ENCODE results near the gene GBX1.

GBX1 gene

DNA sequence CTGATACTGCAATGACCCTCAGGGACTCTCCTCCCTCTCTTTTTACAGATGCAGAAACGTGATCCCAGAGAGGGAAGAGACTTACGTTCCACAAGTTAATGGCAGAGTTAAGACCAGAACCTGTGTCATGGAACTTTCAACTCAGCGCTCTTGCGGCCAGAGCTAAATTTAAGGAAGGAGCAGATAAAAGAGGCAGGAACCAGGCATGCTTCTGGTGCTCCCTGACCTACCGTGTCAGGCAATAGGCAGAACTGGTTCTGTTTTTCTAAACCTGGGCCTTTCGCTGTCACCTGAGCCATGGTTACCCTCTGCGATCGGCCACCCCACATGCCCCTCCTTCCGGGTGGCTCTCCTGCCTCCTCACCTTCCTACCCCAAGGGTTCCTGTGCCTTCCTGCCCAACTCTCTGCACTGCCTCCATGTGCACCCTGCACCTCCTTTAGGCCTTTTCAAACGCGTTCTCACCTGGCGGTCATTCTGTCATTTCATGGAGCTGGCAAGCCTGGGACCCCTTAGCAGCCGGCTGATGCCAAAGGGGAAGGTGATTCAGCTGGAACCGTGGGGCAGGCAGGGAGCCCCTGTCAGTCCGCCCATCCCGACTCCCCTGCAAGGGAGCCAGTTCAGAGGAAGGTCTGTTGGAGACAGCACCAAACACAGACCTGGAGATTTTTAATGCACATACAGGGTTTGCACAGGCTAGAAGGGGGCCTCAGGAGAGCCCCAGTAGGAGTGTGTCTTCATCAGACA, 7.7 kb upstream of the GBX1 start:
- no peaks in the 10 kb centered on the region for H3K4me1 ChIP-seq (ENCODE audit: control insufficient read depth, low read length)
- no peak overlapping the region for H3K4me2 ChIP-seq (ENCODE audit: low read length)
- no peaks in the 10 kb centered on the region for H3K9me3 ChIP-seq (ENCODE audit: control insufficient read depth, insufficient read depth, low read length)
- TF ChIP-seq EZH2phosphoT487 (IDR thresholded peaks at IDR 0.05; ENCODE audit: borderline replicate concordance, low read length): no peak
- TF ChIP-seq, protein P1, sequence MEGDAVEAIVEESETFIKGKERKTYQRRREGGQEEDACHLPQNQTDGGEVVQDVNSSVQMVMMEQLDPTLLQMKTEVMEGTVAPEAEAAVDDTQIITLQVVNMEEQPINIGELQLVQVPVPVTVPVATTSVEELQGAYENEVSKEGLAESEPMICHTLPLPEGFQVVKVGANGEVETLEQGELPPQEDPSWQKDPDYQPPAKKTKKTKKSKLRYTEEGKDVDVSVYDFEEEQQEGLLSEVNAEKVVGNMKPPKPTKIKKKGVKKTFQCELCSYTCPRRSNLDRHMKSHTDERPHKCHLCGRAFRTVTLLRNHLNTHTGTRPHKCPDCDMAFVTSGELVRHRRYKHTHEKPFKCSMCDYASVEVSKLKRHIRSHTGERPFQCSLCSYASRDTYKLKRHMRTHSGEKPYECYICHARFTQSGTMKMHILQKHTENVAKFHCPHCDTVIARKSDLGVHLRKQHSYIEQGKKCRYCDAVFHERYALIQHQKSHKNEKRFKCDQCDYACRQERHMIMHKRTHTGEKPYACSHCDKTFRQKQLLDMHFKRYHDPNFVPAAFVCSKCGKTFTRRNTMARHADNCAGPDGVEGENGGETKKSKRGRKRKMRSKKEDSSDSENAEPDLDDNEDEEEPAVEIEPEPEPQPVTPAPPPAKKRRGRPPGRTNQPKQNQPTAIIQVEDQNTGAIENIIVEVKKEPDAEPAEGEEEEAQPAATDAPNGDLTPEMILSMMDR (IDR thresholded peaks at IDR 0.05; ENCODE audit: low read depth, low read length, poor library complexity, severe bottlenecking): no peak
- no peaks in the 10 kb centered on the region for H3K9me2 ChIP-seq (replicated peaks; ENCODE audit: control insufficient read depth, low read length)
- no peak overlapping the region for H3K27ac ChIP-seq (ENCODE audit: low read depth, low read length)
- peaks cover 5% of the 10 kb centered on the region for H3K27me3 ChIP-seq (ENCODE audit: control insufficient read depth, low read length)
- no peaks in the 10 kb centered on the region for H3K36me3 ChIP-seq (ENCODE audit: control insufficient read depth, low read length)
- no peaks in the 10 kb centered on the region for H3K79me2 ChIP-seq (ENCODE audit: control insufficient read depth, low read length)
- H4K20me1 ChIP-seq (ENCODE audit: control insufficient read depth, insufficient read depth, low read depth, low read length): no peaks in the 10 kb centered on the region
- H3F3A ChIP-seq (ENCODE audit: control insufficient read depth, insufficient read depth): no peaks in the 10 kb centered on the region
- H3K4me3 ChIP-seq (ENCODE audit: low read length): no peak overlapping the region

DNA sequence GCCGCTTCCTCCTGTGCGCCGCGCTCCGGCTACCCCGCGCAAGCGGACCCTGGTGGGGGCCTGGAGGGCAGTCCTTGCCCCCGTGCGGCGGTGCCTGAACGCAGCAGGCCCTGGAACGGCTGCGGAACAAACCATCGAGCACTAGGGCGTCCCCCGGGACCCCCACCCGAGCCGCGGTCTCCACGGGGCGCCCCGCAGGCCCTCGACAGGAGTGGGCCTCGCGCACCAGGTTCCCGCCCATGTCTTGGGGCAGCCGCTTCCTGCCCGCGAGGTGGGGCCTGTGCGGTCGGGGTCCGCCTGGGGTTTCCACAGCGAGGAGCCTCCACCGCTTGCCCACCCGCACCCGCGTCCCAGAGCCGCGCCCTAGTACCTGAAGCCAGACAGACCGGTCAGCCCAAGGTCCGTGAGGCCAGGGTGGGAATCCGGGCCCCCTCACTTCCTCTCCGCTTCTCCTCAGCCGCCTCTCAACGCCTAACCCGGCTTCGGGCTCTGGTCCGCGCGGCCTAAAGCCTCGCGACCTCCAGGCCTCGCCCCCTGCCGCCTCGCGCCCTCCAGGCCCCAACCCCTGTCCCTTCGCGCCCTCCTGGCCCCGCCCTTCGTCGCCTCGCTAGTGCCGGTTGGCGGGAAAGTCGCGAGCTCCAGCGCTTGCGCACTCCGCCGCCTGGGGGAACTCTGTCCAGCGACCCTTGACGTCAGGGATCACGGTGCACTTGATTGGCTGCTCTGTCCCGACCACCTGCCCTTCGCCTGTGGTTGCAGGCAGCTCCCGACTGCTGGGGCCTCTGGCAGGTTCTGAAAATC, 7.0 kb upstream of the GBX1 start:
- Histone ChIP-seq H3K9me2 (replicated peaks; ENCODE audit: control insufficient read depth, low read length) (no peaks in the 10 kb centered on the region), H3K27me3 (ENCODE audit: control insufficient read depth, low read length) (peaks cover 11% of the 10 kb centered on the region), H3F3A (ENCODE audit: control insufficient read depth, insufficient read depth) (no peaks in the 10 kb centered on the region), H3K4me2 (ENCODE audit: low read length) (no peak overlapping the region), H3K27ac (ENCODE audit: low read depth, low read length) (no peak overlapping the region), H3K4me3 (ENCODE audit: low read length) (no peak overlapping the region), H3K9me3 (ENCODE audit: control insufficient read depth, insufficient read depth, low read length) (no peaks in the 10 kb centered on the region), H3K4me1 (ENCODE audit: control insufficient read depth, low read length) (no peaks in the 10 kb centered on the region), H3K79me2 (ENCODE audit: control insufficient read depth, low read length) (no peaks in the 10 kb centered on the region), H3K36me3 (ENCODE audit: control insufficient read depth, low read length) (no peaks in the 10 kb centered on the region), H4K20me1 (ENCODE audit: control insufficient read depth, insufficient read depth, low read depth, low read length) (no peaks in the 10 kb centered on the region)
- no peak for TF ChIP-seq EZH2phosphoT487 (IDR thresholded peaks at IDR 0.05; ENCODE audit: borderline replicate concordance, low read length)
- TF ChIP-seq, protein P1 (IDR thresholded peaks at IDR 0.05; ENCODE audit: low read depth, low read length, poor library complexity, severe bottlenecking): no peak

DNA sequence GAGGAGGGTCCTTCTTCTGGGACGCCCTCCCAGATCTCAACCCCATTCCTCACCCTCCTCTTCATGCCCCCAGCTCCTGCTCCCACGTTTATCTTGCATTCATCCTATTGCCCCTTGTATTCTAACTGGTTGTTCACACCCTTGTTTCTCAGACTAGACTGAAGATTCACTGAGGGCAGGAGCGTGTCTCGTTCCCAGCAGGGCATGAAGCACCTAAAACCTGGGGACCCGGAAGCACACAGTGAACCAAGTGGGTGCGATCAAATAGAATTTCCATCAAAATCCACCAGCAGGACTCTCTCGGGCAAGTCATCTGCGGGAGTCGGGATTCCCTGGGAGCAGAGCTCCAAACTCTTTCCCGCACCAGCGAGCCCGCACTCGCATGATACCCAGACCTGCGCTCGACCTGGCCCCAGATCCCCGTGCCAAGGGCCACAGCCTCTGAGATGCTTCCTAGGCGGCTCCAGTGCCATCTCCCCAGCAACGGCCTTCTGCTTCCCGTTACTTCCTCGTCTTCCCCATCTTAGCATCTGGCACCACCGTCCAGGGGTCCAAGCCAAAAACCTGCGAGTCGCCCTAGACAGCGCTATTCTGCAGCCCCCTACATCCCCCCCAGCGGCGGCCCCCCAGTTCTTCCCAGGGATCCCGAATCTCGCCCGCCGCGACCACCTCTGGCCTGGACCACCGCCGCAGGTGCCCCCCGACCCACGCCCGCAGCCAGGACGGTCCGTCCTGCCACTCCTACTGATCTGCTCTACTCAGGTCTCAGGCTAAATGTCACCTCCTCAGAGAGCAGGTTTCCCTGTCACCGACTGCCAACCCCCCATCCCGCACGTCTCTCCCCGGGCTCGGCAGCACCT, 6.1 kb upstream of the GBX1 start:
- H3K27ac ChIP-seq (ENCODE audit: low read depth, low read length): no peak overlapping the region
- H3K79me2 ChIP-seq (ENCODE audit: control insufficient read depth, low read length): no peaks in the 10 kb centered on the region
- H3K9me3 ChIP-seq (ENCODE audit: control insufficient read depth, insufficient read depth, low read length): no peaks in the 10 kb centered on the region
- TF ChIP-seq EZH2phosphoT487 (IDR thresholded peaks at IDR 0.05; ENCODE audit: borderline replicate concordance, low read length): no peak
- TF ChIP-seq, protein P1 (IDR thresholded peaks at IDR 0.05; ENCODE audit: low read depth, low read length, poor library complexity, severe bottlenecking): no peak
- H3F3A ChIP-seq (ENCODE audit: control insufficient read depth, insufficient read depth): no peaks in the 10 kb centered on the region
- H4K20me1 ChIP-seq (ENCODE audit: control insufficient read depth, insufficient read depth, low read depth, low read length): no peaks in the 10 kb centered on the region
- H3K9me2 ChIP-seq (replicated peaks; ENCODE audit: control insufficient read depth, low read length): no peaks in the 10 kb centered on the region
- H3K4me3 ChIP-seq (ENCODE audit: low read length): no peak overlapping the region
- H3K27me3 ChIP-seq (ENCODE audit: control insufficient read depth, low read length): peaks cover 19% of the 10 kb centered on the region
- no peak overlapping the region for H3K4me2 ChIP-seq (ENCODE audit: low read length)
- H3K36me3 ChIP-seq (ENCODE audit: control insufficient read depth, low read length): no peaks in the 10 kb centered on the region
- H3K4me1 ChIP-seq (ENCODE audit: control insufficient read depth, low read length): no peaks in the 10 kb centered on the region

Data from DOHH2 (cell line).